Glutamatergic neuron (in vitro differentiated cells): ENCODE measurements around the gene NRG3. TPM values are rescaled to one million over a fixed set of nuclear protein-coding genes. Genes with fewer than 3 reads are reported as not detected.

ENCODE experiments used
- DNase-seq: peaks from one replicate; pipeline ENCODE4 v3.0.0; 2022
- H3K27ac Mint-ChIP-seq: one replicate; pipeline ENCODE4 v1.8.0; 2020; ENCODE audit warnings: mild to moderate bottlenecking, mixed read lengths, inconsistent platforms; ENCODE audit not compliant: unreplicated experiment
- H3K27me3 Mint-ChIP-seq: one replicate; pipeline ENCODE4 v1.8.0; 2020; ENCODE audit warnings: mild to moderate bottlenecking, moderate library complexity, mixed read lengths, inconsistent platforms; ENCODE audit not compliant: unreplicated experiment
- H3K36me3 Mint-ChIP-seq: one replicate; pipeline ENCODE4 v1.8.0; 2020; ENCODE audit warnings: mild to moderate bottlenecking, mixed read lengths, inconsistent platforms; ENCODE audit not compliant: unreplicated experiment
- H3K4me1 Mint-ChIP-seq: one replicate; pipeline ENCODE4 v1.8.0; 2020; ENCODE audit warnings: mild to moderate bottlenecking, low read depth, mixed read lengths, inconsistent platforms; ENCODE audit not compliant: unreplicated experiment
- H3K4me3 Mint-ChIP-seq: one replicate; pipeline ENCODE4 v1.8.0; 2020; ENCODE audit warnings: mild to moderate bottlenecking, mixed read lengths, inconsistent platforms; ENCODE audit not compliant: unreplicated experiment
- H3K9me3 Mint-ChIP-seq: one replicate; pipeline ENCODE4 v1.8.0; 2020; ENCODE audit warnings: mild to moderate bottlenecking, moderate library complexity, mixed read lengths, inconsistent platforms; ENCODE audit not compliant: unreplicated experiment
- total RNA-seq: library from RNA; stranded (reverse); fragmentation: NEBNext Ultra II Directional; extraction: Animal tissue kit (Norgen Biotek cat#: 25700); gene quantifications from one replicate; pipeline ENCODE4 v1.2.1, GENCODE V29; 2021; ENCODE audit not compliant: unreplicated experiment
- TF ChIP-seq, protein P1 (sequence below): fragments of 200-600 bp; sonication (generic); IDR thresholded peaks from one replicate; pipeline ENCODE4 v1.5.0; 2021; ENCODE audit not compliant: partially characterized antibody, unreplicated experiment

The NRG3 gene
- total RNA-seq, 1 donor from 2014 or later: 3.2 TPM

DNA sequence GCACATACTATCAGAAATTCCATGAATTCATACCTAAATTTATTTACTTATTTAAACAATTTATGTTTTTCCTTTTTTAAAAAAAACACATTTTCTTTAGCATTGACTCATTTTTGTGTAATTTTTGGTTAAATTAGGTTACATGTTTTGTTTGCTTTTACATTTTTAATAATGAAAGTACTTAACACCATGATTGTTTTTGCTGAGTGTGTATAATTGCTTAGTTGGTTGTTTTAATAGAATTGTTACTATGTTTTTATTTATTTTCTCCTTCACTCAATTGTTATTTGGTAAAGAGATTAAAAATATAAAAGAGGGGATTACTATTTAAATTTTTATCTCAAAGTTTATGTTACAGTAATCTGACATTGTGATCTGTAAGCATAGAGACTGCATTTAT, 508.4 kb downstream of the NRG3 start:
- H3K4me3 Mint-ChIP-seq: no peak overlapping the region
- H3K9me3 Mint-ChIP-seq: no peaks in the 10 kb centered on the region
- no peaks in the 10 kb centered on the region for H3K36me3 Mint-ChIP-seq
- no peaks in the 10 kb centered on the region for H3K4me1 Mint-ChIP-seq
- H3K27ac Mint-ChIP-seq: no peak overlapping the region
- no peaks in the 10 kb centered on the region for H3K27me3 Mint-ChIP-seq
- TF ChIP-seq, protein P1, sequence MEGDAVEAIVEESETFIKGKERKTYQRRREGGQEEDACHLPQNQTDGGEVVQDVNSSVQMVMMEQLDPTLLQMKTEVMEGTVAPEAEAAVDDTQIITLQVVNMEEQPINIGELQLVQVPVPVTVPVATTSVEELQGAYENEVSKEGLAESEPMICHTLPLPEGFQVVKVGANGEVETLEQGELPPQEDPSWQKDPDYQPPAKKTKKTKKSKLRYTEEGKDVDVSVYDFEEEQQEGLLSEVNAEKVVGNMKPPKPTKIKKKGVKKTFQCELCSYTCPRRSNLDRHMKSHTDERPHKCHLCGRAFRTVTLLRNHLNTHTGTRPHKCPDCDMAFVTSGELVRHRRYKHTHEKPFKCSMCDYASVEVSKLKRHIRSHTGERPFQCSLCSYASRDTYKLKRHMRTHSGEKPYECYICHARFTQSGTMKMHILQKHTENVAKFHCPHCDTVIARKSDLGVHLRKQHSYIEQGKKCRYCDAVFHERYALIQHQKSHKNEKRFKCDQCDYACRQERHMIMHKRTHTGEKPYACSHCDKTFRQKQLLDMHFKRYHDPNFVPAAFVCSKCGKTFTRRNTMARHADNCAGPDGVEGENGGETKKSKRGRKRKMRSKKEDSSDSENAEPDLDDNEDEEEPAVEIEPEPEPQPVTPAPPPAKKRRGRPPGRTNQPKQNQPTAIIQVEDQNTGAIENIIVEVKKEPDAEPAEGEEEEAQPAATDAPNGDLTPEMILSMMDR: no peak
- DNase-seq: no peak

DNA sequence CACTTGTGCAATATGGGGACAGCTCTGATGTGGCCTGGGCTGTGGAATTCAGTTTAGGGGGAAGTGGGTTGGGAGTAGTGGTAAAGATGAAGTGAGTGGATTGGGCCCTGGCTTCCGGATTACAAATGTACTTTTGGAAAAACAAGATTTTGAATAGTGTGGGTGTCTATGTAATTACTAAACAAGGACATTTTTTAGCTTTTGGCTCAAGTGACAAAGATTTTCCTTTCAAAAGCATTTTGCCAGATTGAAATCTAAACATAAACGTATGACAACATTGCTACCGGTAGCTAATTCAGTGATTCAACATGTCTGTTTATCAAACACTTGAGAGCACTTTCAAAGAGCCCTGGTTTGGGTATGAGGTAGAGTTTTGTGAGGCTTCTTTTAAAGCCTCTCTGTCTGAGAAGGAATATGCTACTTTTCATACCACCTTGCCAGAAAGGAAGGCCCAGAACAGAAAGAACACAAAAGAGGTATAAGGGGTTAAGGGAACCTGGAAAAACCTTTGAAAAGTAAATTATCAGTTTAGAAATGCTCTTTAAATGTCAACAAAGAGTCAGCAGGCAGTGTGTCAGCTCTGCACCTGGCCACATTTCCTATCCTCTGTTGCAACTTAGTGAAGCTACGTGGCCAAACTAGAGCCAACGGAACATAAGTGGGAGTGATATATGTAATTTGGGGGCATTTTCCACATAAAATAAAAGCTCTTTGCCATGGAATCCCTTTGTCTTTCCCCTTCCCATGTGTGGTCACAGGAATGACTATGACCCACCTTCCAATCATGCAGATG, 516.1 kb downstream of the NRG3 start:
- H3K27ac Mint-ChIP-seq: no peak overlapping the region
- H3K4me1 Mint-ChIP-seq: peaks cover 1% of the 10 kb centered on the region
- H3K36me3 Mint-ChIP-seq: no peaks in the 10 kb centered on the region
- H3K4me3 Mint-ChIP-seq: no peak overlapping the region
- H3K9me3 Mint-ChIP-seq: no peaks in the 10 kb centered on the region
- H3K27me3 Mint-ChIP-seq: no peaks in the 10 kb centered on the region
- TF ChIP-seq, protein P1: no peak
- no peak for DNase-seq

DNA sequence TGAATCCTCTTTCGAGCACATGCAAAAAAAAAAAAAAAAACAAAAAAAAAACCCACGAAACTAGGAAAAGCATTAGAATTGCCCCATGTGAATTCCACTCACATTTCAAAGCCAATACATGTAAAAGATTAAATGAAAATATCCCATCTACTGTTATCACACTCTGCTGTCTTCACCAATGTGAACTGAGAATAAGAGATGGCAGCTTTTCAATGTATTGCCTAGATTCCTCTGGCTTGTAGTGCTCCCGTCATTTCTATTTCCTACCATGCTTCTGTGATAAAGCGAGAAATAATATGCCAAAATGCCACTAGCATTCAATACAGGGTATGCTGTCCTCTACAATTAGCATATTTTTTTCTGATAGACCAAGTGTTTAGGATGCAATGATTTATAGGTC, 517.0 kb downstream of the NRG3 start:
- Mint-ChIP-seq H3K27ac (no peak overlapping the region), H3K4me1 (peaks cover 8% of the 10 kb centered on the region), H3K9me3 (no peaks in the 10 kb centered on the region), H3K4me3 (no peak overlapping the region), H3K27me3 (no peaks in the 10 kb centered on the region), H3K36me3 (no peaks in the 10 kb centered on the region)
- DNase-seq: no peak
- TF ChIP-seq, protein P1: no peak

DNA sequence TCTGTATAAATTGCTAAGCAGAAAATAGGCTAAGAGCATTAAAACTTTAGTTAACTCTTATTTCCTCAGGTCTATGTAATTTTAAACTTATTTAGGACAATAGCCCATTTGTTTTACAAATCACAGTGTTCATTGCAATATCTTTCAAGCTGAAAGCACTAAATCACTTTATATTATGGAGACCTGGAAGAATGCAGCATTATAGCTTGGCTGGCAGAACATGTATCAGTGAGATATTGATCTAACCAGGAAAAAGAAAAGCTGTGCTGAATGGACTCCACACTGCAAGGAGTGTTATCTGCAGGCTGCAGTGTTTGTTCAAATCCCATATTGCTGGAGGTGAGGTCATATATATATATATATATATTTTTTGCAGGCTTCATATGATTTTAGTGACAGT, 517.5 kb downstream of the NRG3 start:
- no peaks in the 10 kb centered on the region for H3K9me3 Mint-ChIP-seq
- TF ChIP-seq, protein P1: no peak
- no peak overlapping the region for H3K27ac Mint-ChIP-seq
- H3K4me1 Mint-ChIP-seq: peaks cover 12% of the 10 kb centered on the region
- H3K27me3 Mint-ChIP-seq: no peaks in the 10 kb centered on the region
- no peak for DNase-seq
- H3K36me3 Mint-ChIP-seq: no peaks in the 10 kb centered on the region
- H3K4me3 Mint-ChIP-seq: no peak overlapping the region

DNA sequence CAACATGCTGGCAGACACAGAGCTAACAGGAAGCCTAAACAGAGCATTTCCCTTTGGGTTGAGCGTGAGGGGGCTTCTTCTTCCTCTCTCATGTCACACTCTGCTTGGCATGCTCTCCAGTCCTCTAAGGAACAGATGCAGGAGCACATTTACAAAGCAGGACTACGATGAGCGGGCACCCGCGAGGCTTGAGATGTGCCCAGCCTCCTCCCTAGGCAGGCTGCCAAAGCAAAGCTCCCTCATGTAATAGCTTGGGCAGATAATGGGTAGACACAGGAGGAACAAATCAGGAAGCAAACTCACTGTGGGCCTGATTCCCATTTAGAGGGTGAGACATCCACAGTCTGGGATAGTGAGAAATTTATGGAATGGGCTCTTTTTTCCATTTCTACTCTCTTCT, 519.1 kb downstream of the NRG3 start:
- peaks cover 22% of the 10 kb centered on the region for H3K4me1 Mint-ChIP-seq
- TF ChIP-seq, protein P1: no peak
- peaks cover 2% of the 10 kb centered on the region for H3K9me3 Mint-ChIP-seq

More for the DNA sequence above, 519.1 kb downstream of the NRG3 start:
- peaks cover 2% of the 10 kb centered on the region for H3K27me3 Mint-ChIP-seq
- no peak overlapping the region for H3K27ac Mint-ChIP-seq
- H3K36me3 Mint-ChIP-seq: no peaks in the 10 kb centered on the region
- no peak for DNase-seq
- no peak overlapping the region for H3K4me3 Mint-ChIP-seq
